ENCODE measurements around the gene RBMS2.

GRCh38 chr12:56572288-56572687 lies 50.7 kb downstream of the RBMS2 start:
- TF ChIP-seq, protein P1, sequence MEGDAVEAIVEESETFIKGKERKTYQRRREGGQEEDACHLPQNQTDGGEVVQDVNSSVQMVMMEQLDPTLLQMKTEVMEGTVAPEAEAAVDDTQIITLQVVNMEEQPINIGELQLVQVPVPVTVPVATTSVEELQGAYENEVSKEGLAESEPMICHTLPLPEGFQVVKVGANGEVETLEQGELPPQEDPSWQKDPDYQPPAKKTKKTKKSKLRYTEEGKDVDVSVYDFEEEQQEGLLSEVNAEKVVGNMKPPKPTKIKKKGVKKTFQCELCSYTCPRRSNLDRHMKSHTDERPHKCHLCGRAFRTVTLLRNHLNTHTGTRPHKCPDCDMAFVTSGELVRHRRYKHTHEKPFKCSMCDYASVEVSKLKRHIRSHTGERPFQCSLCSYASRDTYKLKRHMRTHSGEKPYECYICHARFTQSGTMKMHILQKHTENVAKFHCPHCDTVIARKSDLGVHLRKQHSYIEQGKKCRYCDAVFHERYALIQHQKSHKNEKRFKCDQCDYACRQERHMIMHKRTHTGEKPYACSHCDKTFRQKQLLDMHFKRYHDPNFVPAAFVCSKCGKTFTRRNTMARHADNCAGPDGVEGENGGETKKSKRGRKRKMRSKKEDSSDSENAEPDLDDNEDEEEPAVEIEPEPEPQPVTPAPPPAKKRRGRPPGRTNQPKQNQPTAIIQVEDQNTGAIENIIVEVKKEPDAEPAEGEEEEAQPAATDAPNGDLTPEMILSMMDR (IDR thresholded peaks at IDR 0.05): no peak
- TF ChIP-seq EZH2 (IDR thresholded peaks at IDR 0.05; ENCODE audit: borderline replicate concordance, insufficient read depth, low read depth, low read length, poor library complexity, severe bottlenecking): no peak
